Common myeloid progenitor, CD34-positive (primary cell): ENCODE results near the gene ST6GALNAC3.

Source experiments
- CTCF ChIA-PET: fragments of 350-600 bp; sonication (Branson Sonifier 250); formaldehyde crosslinking; loops from one replicate; lab custom pipeline; 2021; ENCODE audit warnings: antibody characterized with exemption; lab: Charles Lee
- POLR2A ChIA-PET: fragments of 350-600 bp; sonication (Branson Sonifier 250); formaldehyde crosslinking; loops from one replicate; lab custom pipeline; 2021; ENCODE audit warnings: antibody characterized with exemption; lab: Charles Lee
- DNase-seq, 3 donors: peaks; one replicate each; pipeline versions ENCODE4 v3.0.0 to v3.0.0-alpha.2; 2013
- H3K27ac ChIP-seq, 2 experiments: 1 replicate in 1 of 2; 2 replicates in 1 of 2; pipeline ENCODE4 v1.7.0; 2013; ENCODE audit warnings: inconsistent platforms in 2 of 2, low read length in 2 of 2, mild to moderate bottlenecking in 2 of 2, low read depth in 1 of 2, moderate library complexity in 1 of 2; ENCODE audit not compliant: severe bottlenecking in 2 of 2, insufficient read depth in 1 of 2, poor library complexity in 1 of 2
- H3K27me3 ChIP-seq, 5 experiments: replicated peaks in 2 of 5; 1 replicate in 3 of 5; 2 replicates in 2 of 5; pipeline versions ENCODE4 v1.6.1 to v1.7.0; 2013; ENCODE audit warnings: low read length in 4 of 5, mild to moderate bottlenecking in 2 of 5, moderate library complexity in 2 of 5, inconsistent platforms in 1 of 5; ENCODE audit not compliant: insufficient read depth in 5 of 5, control insufficient read depth in 4 of 5
- H3K36me3 ChIP-seq, 4 experiments: 1 replicate in 2 of 4; 2 replicates in 2 of 4; pipeline versions ENCODE4 v1.6.1 to v1.7.0; 2013; ENCODE audit warnings: low read length in 3 of 4, control low read depth in 1 of 4, mild to moderate bottlenecking in 1 of 4; ENCODE audit not compliant: control insufficient read depth in 4 of 4, insufficient read depth in 4 of 4
- H3K4me1 ChIP-seq, 4 experiments: 1 replicate in 3 of 4; 2 replicates in 1 of 4; pipeline versions ENCODE4 v1.6.1 to v1.7.1; 2013; ENCODE audit warnings: low read length in 3 of 4, mild to moderate bottlenecking in 3 of 4, control low read depth in 1 of 4, inconsistent platforms in 1 of 4, moderate library complexity in 1 of 4; ENCODE audit not compliant: control insufficient read depth in 4 of 4, insufficient read depth in 4 of 4; ENCODE audit errors: control extremely low read depth in 1 of 4
- H3K4me3 ChIP-seq, 7 experiments: 1 replicate in 4 of 7; 2 replicates in 3 of 7; pipeline versions ENCODE4 v1.5.1 to v1.7.0; 2013; ENCODE audit warnings: mild to moderate bottlenecking in 7 of 7, low read length in 6 of 7, moderate library complexity in 6 of 7, inconsistent platforms in 2 of 7, low read depth in 2 of 7, control low read depth in 1 of 7; ENCODE audit not compliant: insufficient read depth in 4 of 7, control insufficient read depth in 1 of 7; ENCODE audit errors: extremely low read depth in 1 of 7
- H3K9me3 ChIP-seq, 5 experiments: 1 replicate in 4 of 5; 2 replicates in 1 of 5; pipeline versions ENCODE4 v1.6.1 to v1.7.1; 2013; ENCODE audit warnings: low read length in 4 of 5, mild to moderate bottlenecking in 2 of 5, inconsistent platforms in 1 of 5, low read depth in 1 of 5, moderate library complexity in 1 of 5; ENCODE audit not compliant: control insufficient read depth in 4 of 5, insufficient read depth in 2 of 5; ENCODE audit errors: control extremely low read depth in 1 of 5
- WGBS: methylation state at CpG from one replicate; pipeline ENCODE4 v1.1.5; 2013; ENCODE audit not compliant: insufficient coverage; 5-methylcytosine and 5-hydroxymethylcytosine counted together

ST6GALNAC3 gene

DNA sequence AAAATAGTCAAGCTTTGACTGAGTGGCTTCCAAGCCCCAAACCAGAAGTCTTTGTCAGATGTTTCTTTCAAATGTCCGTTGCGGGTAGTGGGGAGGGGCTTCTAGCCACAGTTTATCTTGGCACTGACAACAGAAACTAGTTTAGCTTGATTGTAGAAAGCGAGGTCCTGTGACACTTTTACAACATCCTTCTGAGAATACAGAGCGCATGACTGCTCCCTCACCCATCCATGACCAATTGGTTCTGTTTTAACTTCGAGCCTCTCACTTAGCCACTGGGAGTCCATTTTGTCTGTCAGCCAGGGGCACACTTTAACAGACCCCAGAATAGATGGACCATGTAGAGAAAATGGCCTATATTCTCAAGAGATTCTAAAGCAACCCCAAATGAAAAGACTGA, 593.5 kb downstream of the ST6GALNAC3 start:
- POLR2A ChIA-PET = no interaction called here
- no peak overlapping the region for H3K4me3 ChIP-seq
- peak in 1 of 3 donors; percentile 4 for DNase-seq
- H3K27ac ChIP-seq = no peak overlapping the region
- CTCF ChIA-PET = no interaction called here
- 88% methylated on average over 5 of the region's 5 CpGs for WGBS
- no peaks in the 10 kb centered on the region for H3K9me3 ChIP-seq
- H3K36me3 ChIP-seq = no peaks in the 10 kb centered on the region
- no peaks in the 10 kb centered on the region for H3K27me3 ChIP-seq
- H3K4me1 ChIP-seq = no peaks in the 10 kb centered on the region

DNA sequence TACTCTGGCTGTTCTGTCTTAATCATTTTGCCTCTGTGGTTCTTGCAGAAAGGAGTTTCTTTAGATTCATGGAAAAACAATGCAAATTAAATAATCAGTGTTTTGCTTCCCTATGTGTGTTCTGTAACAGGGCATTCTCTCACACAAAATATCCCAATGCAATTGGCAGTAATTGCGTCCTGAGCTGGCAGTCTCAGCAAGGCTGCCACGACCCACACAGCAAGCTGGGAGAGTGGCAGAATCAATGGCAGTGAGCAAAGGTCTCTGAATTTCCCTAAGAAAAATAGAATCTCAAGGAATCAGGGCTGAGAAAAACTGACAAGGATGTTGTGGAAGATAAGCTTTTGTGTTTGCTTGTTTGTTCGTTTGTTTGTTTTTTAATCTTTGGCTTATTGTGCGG, 594.6 kb downstream of the ST6GALNAC3 start:
- Histone ChIP-seq H3K36me3 (no peaks in the 10 kb centered on the region), H3K4me3 (no peak overlapping the region), H3K27ac (no peak overlapping the region), H3K9me3 (no peaks in the 10 kb centered on the region), H3K4me1 (no peaks in the 10 kb centered on the region), H3K27me3 (no peaks in the 10 kb centered on the region)
- CTCF ChIA-PET = interaction anchor here (1.3 kb wide), 1 partner anchor 19 kb away, joined by 3 read pairs; no protein-coding TSS in a partner anchor
- 83% methylated on average over 1 of the region's 4 CpGs for WGBS
- POLR2A ChIA-PET = no interaction called here
- DNase-seq = no peak

DNA sequence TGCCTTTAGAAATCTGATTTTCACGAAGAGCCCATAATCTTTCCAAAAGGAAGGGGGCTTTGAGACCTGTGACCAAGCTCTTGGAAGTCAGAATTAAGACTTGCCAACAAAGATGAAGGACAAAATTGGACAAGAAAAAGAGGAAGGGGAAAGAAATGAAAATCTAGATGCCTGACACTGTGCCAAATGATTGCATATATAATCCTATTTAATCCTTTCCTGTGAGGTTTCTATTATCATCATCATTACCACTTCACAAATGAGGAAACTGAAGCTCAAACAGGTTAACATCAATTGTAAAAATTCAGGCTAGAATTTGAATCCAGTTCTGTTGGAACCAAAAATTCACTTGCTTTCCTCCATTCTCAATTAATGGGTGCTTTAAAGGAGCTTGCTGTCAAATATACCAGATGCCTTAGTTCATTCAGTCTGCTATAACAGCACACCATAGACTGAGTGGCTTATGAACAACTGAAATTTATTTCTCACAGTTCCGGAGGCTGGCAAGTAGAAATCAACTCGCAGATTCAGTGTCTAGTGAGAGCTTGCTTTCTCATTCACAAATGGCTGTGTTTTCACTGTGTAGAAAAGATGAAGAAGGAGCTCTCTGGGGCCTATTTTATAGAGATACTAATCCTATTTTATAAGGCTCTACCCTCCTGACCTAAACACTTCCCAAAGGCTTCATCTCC, 595.2 kb downstream of the ST6GALNAC3 start:
- H3K4me1 ChIP-seq = no peaks in the 10 kb centered on the region
- H3K9me3 ChIP-seq = no peaks in the 10 kb centered on the region
- no peak overlapping the region for H3K27ac ChIP-seq
- H3K27me3 ChIP-seq = no peaks in the 10 kb centered on the region
- no peaks in the 10 kb centered on the region for H3K36me3 ChIP-seq
- 100% methylated on average over 1 of the region's 3 CpGs for WGBS
- POLR2A ChIA-PET = no interaction called here
- H3K4me3 ChIP-seq = no peak overlapping the region
- CTCF ChIA-PET = interaction anchor here (1.3 kb wide), 1 partner anchor 18 kb away, joined by 3 read pairs; no protein-coding TSS in a partner anchor
- no peak for DNase-seq

DNA sequence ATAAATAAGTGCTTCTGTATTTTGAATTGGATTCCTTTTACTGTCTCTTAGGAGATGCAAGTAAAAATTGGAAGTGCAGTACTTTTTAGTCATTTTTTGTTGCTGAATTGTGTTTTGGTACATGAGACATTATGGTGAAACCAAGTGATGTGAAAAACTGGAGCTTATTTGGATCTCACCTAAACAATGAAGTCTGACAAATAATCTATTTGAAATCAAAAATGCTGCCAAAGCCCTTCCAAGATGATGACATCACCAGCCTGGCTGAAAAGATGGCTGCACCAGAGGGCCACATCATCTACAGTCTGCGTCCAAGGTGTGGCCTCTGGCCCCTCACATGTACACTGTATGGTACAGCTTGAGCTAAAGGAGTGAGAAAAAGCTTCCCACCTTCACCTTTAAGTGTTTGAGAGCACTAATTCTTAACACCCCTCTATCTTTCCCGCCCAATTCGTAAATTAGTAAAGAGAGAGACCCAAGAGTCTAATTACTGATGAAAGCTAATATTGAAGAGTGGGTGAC, 600.2 kb downstream of the ST6GALNAC3 start:
- ChIA-PET CTCF (no interaction called here), POLR2A (no interaction called here)
- Histone ChIP-seq H3K9me3 (no peaks in the 10 kb centered on the region), H3K4me1 (no peaks in the 10 kb centered on the region), H3K27ac (no peak overlapping the region), H3K27me3 (no peaks in the 10 kb centered on the region), H3K4me3 (no peak overlapping the region), H3K36me3 (no peaks in the 10 kb centered on the region)
- DNase-seq = no peak
- 100% methylated on average over 1 of the region's 3 CpGs for WGBS

DNA sequence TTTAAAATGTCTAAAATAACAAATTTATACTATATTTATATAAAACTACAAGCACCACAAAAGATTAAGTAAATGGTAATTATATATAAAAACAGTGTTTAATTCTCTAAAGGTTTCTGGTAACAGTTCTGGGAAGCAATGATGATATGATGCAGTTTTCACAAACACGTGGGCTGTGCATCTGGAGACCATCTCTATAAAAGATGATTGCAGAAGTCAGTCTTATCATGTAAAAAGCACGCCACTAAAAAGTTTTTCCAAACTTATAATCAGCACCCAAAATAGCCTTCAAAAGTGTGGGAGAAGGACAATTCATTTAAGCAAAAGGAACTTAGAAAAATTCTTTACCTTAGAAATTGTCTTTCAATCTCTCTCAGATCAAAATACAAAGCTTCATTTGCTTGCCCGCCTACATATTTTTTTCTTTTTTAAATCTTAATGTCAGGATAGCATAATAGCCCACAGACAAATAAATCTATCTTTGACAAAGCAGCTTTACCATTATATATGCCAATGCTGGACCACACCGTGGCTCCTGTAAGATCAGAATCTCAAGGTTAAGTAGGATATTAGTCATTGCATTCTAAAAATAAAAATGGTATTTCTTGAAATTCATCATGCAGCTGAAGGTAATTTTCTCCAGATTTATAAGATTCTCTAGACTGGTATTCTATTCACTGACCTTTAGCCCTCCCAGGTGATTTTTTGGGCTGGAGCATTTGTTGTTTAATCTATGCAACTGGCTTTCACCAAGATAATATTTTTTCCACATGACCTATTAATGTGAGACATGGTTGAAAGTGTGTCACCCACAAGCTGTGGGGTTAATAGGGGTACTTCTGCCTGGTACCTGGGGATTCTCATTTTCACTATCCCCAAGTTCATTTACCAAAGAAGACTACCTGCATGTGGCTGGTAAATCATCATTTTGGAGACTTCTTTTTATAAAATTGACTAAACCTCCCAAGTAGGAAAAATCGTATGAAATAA, 603.2 kb downstream of the ST6GALNAC3 start:
- CTCF ChIA-PET = no interaction called here
- POLR2A ChIA-PET = no interaction called here
- Histone ChIP-seq H3K36me3 (no peaks in the 10 kb centered on the region), H3K4me3 (no peak overlapping the region), H3K27me3 (no peaks in the 10 kb centered on the region), H3K27ac (no peak overlapping the region), H3K4me1 (no peaks in the 10 kb centered on the region), H3K9me3 (no peaks in the 10 kb centered on the region)
- WGBS = 100% methylated on average over 2 of the region's 5 CpGs
- DNase-seq = no peak

DNA sequence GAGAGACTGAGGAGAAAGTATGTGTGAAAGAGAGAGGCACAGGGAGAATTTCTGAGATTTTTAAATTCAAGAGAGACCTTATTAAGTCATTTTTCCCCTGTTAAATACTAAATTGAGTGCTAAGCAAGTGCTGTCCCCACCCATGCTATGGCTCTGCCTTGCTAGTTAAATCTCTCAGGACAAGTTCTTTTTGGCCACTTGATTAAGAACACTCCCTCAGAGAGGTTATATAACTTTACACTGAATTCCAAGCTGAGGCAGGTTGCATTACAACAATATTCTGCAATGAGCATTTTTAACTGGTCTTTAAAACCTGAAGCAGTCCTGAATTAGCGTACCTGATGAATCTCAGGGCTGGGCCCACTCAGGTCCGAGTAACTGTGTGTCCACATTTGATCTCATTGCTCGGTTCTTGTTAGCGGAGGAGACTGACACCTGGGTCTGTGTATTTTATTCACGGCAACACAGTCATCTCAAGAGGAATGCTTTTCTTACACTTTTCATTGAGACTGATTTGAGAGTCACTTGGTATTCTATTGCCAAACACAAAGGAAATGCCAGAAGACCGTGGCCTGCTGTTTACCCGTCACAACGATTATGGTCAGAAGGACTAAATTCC, 605.1 kb downstream of the ST6GALNAC3 start:
- Histone ChIP-seq H3K27me3 (no peaks in the 10 kb centered on the region), H3K4me1 (no peaks in the 10 kb centered on the region), H3K4me3 (no peak overlapping the region), H3K27ac (no peak overlapping the region), H3K9me3 (no peaks in the 10 kb centered on the region), H3K36me3 (no peaks in the 10 kb centered on the region)
- 100% methylated on average over 4 of the region's 8 CpGs for WGBS
- no peak for DNase-seq
- CTCF ChIA-PET = no interaction called here
- POLR2A ChIA-PET = no interaction called here
